ENCODE data around the gene SYNE4. TPM values are rescaled to one million over a fixed set of nuclear protein-coding genes. Genes with fewer than 3 reads are reported as not detected.

SYNE4 gene
- total and polyA plus RNA-seq, 9 of the 15 experiments (the other 6 are each of a cell fraction or from before 2014, with no cell fraction given), result 0.03 to 0.65 (median 0.29) TPM

DNA sequence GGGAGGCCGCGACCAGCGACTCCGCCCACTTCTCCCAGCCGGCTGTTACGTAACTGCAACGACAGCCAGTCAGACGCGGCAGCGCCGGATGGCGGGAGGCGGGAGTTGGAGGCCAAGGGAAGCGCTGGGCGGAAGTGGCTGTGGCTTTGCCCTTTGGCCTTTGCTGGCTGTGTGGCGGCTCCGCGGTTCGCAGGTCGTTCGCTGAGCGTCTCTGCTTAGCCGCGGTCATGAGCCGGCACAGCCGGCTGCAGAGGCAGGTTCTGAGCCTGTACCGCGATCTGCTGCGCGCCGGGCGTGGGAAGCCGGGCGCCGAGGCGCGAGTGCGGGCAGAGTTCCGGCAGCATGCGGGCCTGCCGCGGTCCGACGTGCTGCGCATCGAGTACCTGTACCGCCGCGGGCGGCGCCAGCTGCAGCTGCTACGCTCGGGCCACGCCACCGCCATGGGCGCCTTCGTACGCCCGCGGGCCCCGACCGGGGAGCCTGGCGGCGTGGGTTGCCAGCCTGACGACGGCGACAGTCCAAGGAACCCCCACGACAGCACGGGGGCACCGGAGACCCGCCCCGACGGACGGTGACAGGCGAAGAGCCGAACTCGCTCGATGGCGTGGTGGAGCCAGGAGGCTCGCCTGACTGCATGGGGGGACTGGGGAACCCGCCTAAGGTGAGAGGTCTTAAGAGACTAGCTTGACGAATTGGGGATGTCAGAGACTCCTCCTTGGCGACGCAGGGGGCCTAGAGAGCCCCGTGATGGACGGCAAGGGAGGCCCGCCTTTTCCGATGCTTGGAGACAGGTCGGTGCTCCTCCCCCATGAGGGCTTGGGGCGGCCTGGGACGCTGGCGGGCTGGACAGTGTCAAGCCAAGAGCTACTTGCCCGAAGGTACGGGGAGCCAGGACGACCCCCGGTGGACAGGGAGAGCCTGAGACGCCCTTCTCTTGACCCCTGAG is 13.3 kb downstream of the SYNE4 start, which contains the start of gene SDHAF1 (continued):
- no peak for TF ChIP-seq ZNF77 (CRISPR knock-in tag; IDR thresholded peaks at IDR 0.05)
- TF ChIP-seq CUX1 (CRISPR knock-in tag; IDR thresholded peaks at IDR 0.05), result no peak
- TF ChIP-seq BRD4 (IDR thresholded peaks at IDR 0.05), result no peak
- 0 out of 2 replicates have a peak, but pooled peaks have one; percentile 9 for TF ChIP-seq NCOA1 (IDR thresholded peaks at IDR 0.05; ENCODE audit: low read depth)
- no peak for TF ChIP-seq PRPF4 (IDR thresholded peaks at IDR 0.05; ENCODE audit: insufficient read depth, low read depth, low read length, poor library complexity, severe bottlenecking)
- no peak for TF ChIP-seq NCOA4 (IDR thresholded peaks at IDR 0.05; ENCODE audit: partially characterized antibody)
- no peak for TF ChIP-seq ZFP30 (CRISPR knock-in tag; IDR thresholded peaks at IDR 0.05; ENCODE audit: borderline replicate concordance)
- TF ChIP-seq ZNF316 (IDR thresholded peaks at IDR 0.05), result no peak; the same call in 1 of the 2 replicates
- TF ChIP-seq, protein P1, sequence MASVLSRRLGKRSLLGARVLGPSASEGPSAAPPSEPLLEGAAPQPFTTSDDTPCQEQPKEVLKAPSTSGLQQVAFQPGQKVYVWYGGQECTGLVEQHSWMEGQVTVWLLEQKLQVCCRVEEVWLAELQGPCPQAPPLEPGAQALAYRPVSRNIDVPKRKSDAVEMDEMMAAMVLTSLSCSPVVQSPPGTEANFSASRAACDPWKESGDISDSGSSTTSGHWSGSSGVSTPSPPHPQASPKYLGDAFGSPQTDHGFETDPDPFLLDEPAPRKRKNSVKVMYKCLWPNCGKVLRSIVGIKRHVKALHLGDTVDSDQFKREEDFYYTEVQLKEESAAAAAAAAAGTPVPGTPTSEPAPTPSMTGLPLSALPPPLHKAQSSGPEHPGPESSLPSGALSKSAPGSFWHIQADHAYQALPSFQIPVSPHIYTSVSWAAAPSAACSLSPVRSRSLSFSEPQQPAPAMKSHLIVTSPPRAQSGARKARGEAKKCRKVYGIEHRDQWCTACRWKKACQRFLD (CRISPR knock-in tag; IDR thresholded peaks at IDR 0.05), result no peak; the same call in 1 of the 2 replicates
- no peak for TF ChIP-seq ZNF785 (CRISPR knock-in tag; IDR thresholded peaks at IDR 0.05)
- TF ChIP-seq ZNF174 (CRISPR knock-in tag; IDR thresholded peaks at IDR 0.05), result no peak
- TF ChIP-seq, protein P2, sequence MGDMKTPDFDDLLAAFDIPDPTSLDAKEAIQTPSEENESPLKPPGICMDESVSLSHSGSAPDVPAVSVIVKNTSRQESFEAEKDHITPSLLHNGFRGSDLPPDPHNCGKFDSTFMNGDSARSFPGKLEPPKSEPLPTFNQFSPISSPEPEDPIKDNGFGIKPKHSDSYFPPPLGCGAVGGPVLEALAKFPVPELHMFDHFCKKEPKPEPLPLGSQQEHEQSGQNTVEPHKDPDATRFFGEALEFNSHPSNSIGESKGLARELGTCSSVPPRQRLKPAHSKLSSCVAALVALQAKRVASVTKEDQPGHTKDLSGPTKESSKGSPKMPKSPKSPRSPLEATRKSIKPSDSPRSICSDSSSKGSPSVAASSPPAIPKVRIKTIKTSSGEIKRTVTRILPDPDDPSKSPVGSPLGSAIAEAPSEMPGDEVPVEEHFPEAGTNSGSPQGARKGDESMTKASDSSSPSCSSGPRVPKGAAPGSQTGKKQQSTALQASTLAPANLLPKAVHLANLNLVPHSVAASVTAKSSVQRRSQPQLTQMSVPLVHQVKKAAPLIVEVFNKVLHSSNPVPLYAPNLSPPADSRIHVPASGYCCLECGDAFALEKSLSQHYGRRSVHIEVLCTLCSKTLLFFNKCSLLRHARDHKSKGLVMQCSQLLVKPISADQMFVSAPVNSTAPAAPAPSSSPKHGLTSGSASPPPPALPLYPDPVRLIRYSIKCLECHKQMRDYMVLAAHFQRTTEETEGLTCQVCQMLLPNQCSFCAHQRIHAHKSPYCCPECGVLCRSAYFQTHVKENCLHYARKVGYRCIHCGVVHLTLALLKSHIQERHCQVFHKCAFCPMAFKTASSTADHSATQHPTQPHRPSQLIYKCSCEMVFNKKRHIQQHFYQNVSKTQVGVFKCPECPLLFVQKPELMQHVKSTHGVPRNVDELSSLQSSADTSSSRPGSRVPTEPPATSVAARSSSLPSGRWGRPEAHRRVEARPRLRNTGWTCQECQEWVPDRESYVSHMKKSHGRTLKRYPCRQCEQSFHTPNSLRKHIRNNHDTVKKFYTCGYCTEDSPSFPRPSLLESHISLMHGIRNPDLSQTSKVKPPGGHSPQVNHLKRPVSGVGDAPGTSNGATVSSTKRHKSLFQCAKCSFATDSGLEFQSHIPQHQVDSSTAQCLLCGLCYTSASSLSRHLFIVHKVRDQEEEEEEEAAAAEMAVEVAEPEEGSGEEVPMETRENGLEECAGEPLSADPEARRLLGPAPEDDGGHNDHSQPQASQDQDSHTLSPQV (IDR thresholded peaks at IDR 0.05), result no peak; the same call in 1 of the 2 replicates
- peak; percentile 95 for TF ChIP-seq RBFOX2 (IDR thresholded peaks at IDR 0.05; ENCODE audit: low read depth, low read length)
- peak; percentile 86 for TF ChIP-seq NFYB (IDR thresholded peaks at IDR 0.05; ENCODE audit: extremely low read depth, insufficient read length)
- TF ChIP-seq POLR2G (IDR thresholded peaks at IDR 0.05; ENCODE audit: low read depth, low read length), result peak; percentile 95

Data from K562 (cell line).